ENCODE measurements around the gene CXXC5.

Gene CXXC5

GRCh38 chr5:139646111-139646510 is 2.0 kb upstream of the CXXC5 start:
- no peak for TF ChIP-seq CTCF (IDR thresholded peaks at IDR 0.05)

- no peak for TF ChIP-seq CTCF (IDR thresholded peaks at IDR 0.05)
These were observed 1.1 kb upstream of the CXXC5 start for GRCh38 chr5:139646912-139647505.

- TF ChIP-seq CTCF (IDR thresholded peaks at IDR 0.05), result no peak
These were observed 494 bp upstream of the CXXC5 start for GRCh38 chr5:139647506-139648204.

- TF ChIP-seq CTCF (IDR thresholded peaks at IDR 0.05), result no peak
These were observed 1.2 kb downstream of the CXXC5 start for GRCh38 chr5:139649082-139649991.

GRCh38 chr5:139650031-139650688 is 2.0 kb downstream of the CXXC5 start:
- no peak for TF ChIP-seq CTCF (IDR thresholded peaks at IDR 0.05)

GRCh38 chr5:139650689-139651042 is 2.5 kb downstream of the CXXC5 start:
- TF ChIP-seq CTCF (IDR thresholded peaks at IDR 0.05), result no peak
